T-helper 2 cell treated with Interferon-gamma antibody and Interleukin-4, amounts not matched to agents 5 μg/mL and 100 μg/mL, for 36 hours (primary cell): Measurements from ENCODE around the gene PVALB.

ENCODE experiments used
- DNase-seq: peaks from one replicate; pipeline ENCODE4 v3.0.0; 2021; ENCODE audit warnings: low spot score
- H3K27ac Mint-ChIP-seq: one replicate; pipeline ENCODE4 v1.8.0; 2021; ENCODE audit warnings: mild to moderate bottlenecking, mixed read lengths
- H3K27me3 Mint-ChIP-seq: one replicate; pipeline ENCODE4 v1.8.0; 2021; ENCODE audit warnings: low read depth, mixed read lengths
- H3K36me3 Mint-ChIP-seq: one replicate; pipeline ENCODE4 v1.8.0; 2021; ENCODE audit warnings: low read depth, mixed read lengths
- H3K4me1 Mint-ChIP-seq: one replicate; pipeline ENCODE4 v1.8.0; 2021; ENCODE audit warnings: low read depth, mixed read lengths
- H3K4me3 Mint-ChIP-seq: one replicate; pipeline ENCODE4 v1.8.0; 2022; ENCODE audit warnings: mild to moderate bottlenecking, moderate library complexity, mixed read lengths
- H3K9me3 Mint-ChIP-seq: one replicate; pipeline ENCODE4 v1.8.0; 2021; ENCODE audit warnings: mixed read lengths

Gene PVALB

GRCh38 chr22:36787204-36787988, 29.4 kb downstream of the PVALB start:
- no peaks in the 10 kb centered on the region for H3K9me3 Mint-ChIP-seq
- no peaks in the 10 kb centered on the region for H3K36me3 Mint-ChIP-seq
- no peak for DNase-seq
- H3K27me3 Mint-ChIP-seq = no peaks in the 10 kb centered on the region
- H3K4me1 Mint-ChIP-seq = peaks cover 7% of the 10 kb centered on the region
- H3K4me3 Mint-ChIP-seq = no peak overlapping the region
- no peak overlapping the region for H3K27ac Mint-ChIP-seq

GRCh38 chr22:36783743-36784142, 33.1 kb downstream of the PVALB start:
- DNase-seq = no peak
- Mint-ChIP-seq H3K27me3 (no peaks in the 10 kb centered on the region), H3K27ac (no peak overlapping the region), H3K4me1 (peaks cover 14% of the 10 kb centered on the region), H3K9me3 (no peaks in the 10 kb centered on the region), H3K36me3 (no peaks in the 10 kb centered on the region), H3K4me3 (no peak overlapping the region)

- DNase-seq = peak; percentile 90
- Mint-ChIP-seq H3K4me1 (peaks cover 20% of the 10 kb centered on the region), H3K9me3 (no peaks in the 10 kb centered on the region), H3K4me3 (peak overlapping the region; percentile 9), H3K27ac (peak overlapping the region; percentile 58), H3K27me3 (no peaks in the 10 kb centered on the region), H3K36me3 (no peaks in the 10 kb centered on the region)
These were observed 34.9 kb downstream of the PVALB start for GRCh38 chr22:36781656-36782627.

- DNase-seq = no peak
- peak overlapping the region; percentile 30 for H3K4me3 Mint-ChIP-seq
- H3K27ac Mint-ChIP-seq = peak overlapping the region; percentile 36
- no peaks in the 10 kb centered on the region for H3K9me3 Mint-ChIP-seq
- peaks cover 36% of the 10 kb centered on the region for H3K4me1 Mint-ChIP-seq
- no peaks in the 10 kb centered on the region for H3K27me3 Mint-ChIP-seq
- H3K36me3 Mint-ChIP-seq = no peaks in the 10 kb centered on the region
These were observed 38.8 kb downstream of the PVALB start for GRCh38 chr22:36778020-36778419.

GRCh38 chr22:36776722-36777121, 40.1 kb downstream of the PVALB start:
- H3K36me3 Mint-ChIP-seq = no peaks in the 10 kb centered on the region
- peak overlapping the region; percentile 80 for H3K4me3 Mint-ChIP-seq
- peak overlapping the region; percentile 87 for H3K27ac Mint-ChIP-seq
- peaks cover 25% of the 10 kb centered on the region for H3K4me1 Mint-ChIP-seq
- no peaks in the 10 kb centered on the region for H3K27me3 Mint-ChIP-seq
- H3K9me3 Mint-ChIP-seq = no peaks in the 10 kb centered on the region
- no peak for DNase-seq

- no peaks in the 10 kb centered on the region for H3K27me3 Mint-ChIP-seq
- peaks cover 23% of the 10 kb centered on the region for H3K4me1 Mint-ChIP-seq
- peak within 1 kb of the TSS; percentile 80 for H3K4me3 Mint-ChIP-seq
- H3K9me3 Mint-ChIP-seq = no peaks in the 10 kb centered on the region
- peak; percentile 98 for DNase-seq
- H3K27ac Mint-ChIP-seq = peak within 1 kb of the TSS; percentile 87
- H3K36me3 Mint-ChIP-seq = no peaks in the 10 kb centered on the region
These were observed 40.7 kb downstream of the PVALB start, which contains the start of gene IFT27 for GRCh38 chr22:36775964-36776669. IFT27 (minus strand) TSS chr22:36776119; CDS start chr22:36775707, 412 bp downstream.

GRCh38 chr22:36775586-36775963, 41.3 kb downstream of the PVALB start:
- Mint-ChIP-seq H3K4me3 (peak overlapping the region; percentile 80), H3K36me3 (no peaks in the 10 kb centered on the region), H3K4me1 (peaks cover 23% of the 10 kb centered on the region), H3K27ac (peak overlapping the region; percentile 62), H3K27me3 (no peaks in the 10 kb centered on the region), H3K9me3 (no peaks in the 10 kb centered on the region)
- DNase-seq = peak; percentile 32

- H3K36me3 Mint-ChIP-seq = no peaks in the 10 kb centered on the region
These were observed 42.9 kb downstream of the PVALB start for GRCh38 chr22:36773935-36774334.

GRCh38 chr22:36772451-36772850, 44.4 kb downstream of the PVALB start:
- H3K4me1 Mint-ChIP-seq = peaks cover 17% of the 10 kb centered on the region
- no peaks in the 10 kb centered on the region for H3K36me3 Mint-ChIP-seq
- H3K4me3 Mint-ChIP-seq = no peak overlapping the region

More at GRCh38 chr22:36773935-36774334, 42.9 kb downstream of the PVALB start:
- H3K27me3 Mint-ChIP-seq = no peaks in the 10 kb centered on the region
- H3K4me3 Mint-ChIP-seq = no peak overlapping the region
- no peak for DNase-seq
- H3K27ac Mint-ChIP-seq = no peak overlapping the region
- H3K4me1 Mint-ChIP-seq = peaks cover 23% of the 10 kb centered on the region
- H3K9me3 Mint-ChIP-seq = no peaks in the 10 kb centered on the region

GRCh38 chr22:36771356-36772063, 45.3 kb downstream of the PVALB start:
- Mint-ChIP-seq H3K4me1 (peaks cover 13% of the 10 kb centered on the region), H3K4me3 (no peak overlapping the region), H3K27me3 (no peaks in the 10 kb centered on the region), H3K36me3 (no peaks in the 10 kb centered on the region), H3K27ac (peak overlapping the region; percentile 15), H3K9me3 (no peaks in the 10 kb centered on the region)
- DNase-seq = no peak

More at GRCh38 chr22:36772451-36772850, 44.4 kb downstream of the PVALB start:
- no peak overlapping the region for H3K27ac Mint-ChIP-seq
- H3K9me3 Mint-ChIP-seq = no peaks in the 10 kb centered on the region
- H3K27me3 Mint-ChIP-seq = no peaks in the 10 kb centered on the region
- DNase-seq = no peak

GRCh38 chr22:36770513-36771231, 46.2 kb downstream of the PVALB start:
- no peak overlapping the region for H3K4me3 Mint-ChIP-seq
- H3K27ac Mint-ChIP-seq = no peak overlapping the region
- H3K4me1 Mint-ChIP-seq = peaks cover 10% of the 10 kb centered on the region
- no peaks in the 10 kb centered on the region for H3K9me3 Mint-ChIP-seq
- no peak for DNase-seq
- H3K36me3 Mint-ChIP-seq = no peaks in the 10 kb centered on the region
- H3K27me3 Mint-ChIP-seq = no peaks in the 10 kb centered on the region

- H3K4me1 Mint-ChIP-seq = peaks cover 5% of the 10 kb centered on the region
- no peak for DNase-seq
- no peaks in the 10 kb centered on the region for H3K27me3 Mint-ChIP-seq
- no peak overlapping the region for H3K27ac Mint-ChIP-seq
- no peaks in the 10 kb centered on the region for H3K36me3 Mint-ChIP-seq
- no peaks in the 10 kb centered on the region for H3K9me3 Mint-ChIP-seq
- no peak overlapping the region for H3K4me3 Mint-ChIP-seq
These were observed 47.0 kb downstream of the PVALB start for GRCh38 chr22:36769541-36770512.
